Liver (tissue), 9 donors: ENCODE measurements around the gene NSF. TPM values are rescaled to one million over a fixed set of nuclear protein-coding genes. Genes with fewer than 3 reads are reported as not detected.

Experiments
- DNase-seq: peaks from one replicate; pipeline ENCODE4 v3.0.0-alpha.2; 2017; ENCODE audit warnings: low spot score
- H3K27ac ChIP-seq, 2 donors: one replicate each; pipeline ENCODE4 v1.7.0; 2013; ENCODE audit warnings: inconsistent platforms in 2 of 2, low read length in 2 of 2, control low read depth in 1 of 2, low read depth in 1 of 2, mild to moderate bottlenecking in 1 of 2
- H3K27me3 ChIP-seq, 4 donors: one replicate each; pipeline versions ENCODE4 v1.6.1 to v1.7.0; 2013; ENCODE audit warnings: low read length in 3 of 4, inconsistent platforms in 1 of 4, mild to moderate bottlenecking in 1 of 4, moderate library complexity in 1 of 4; ENCODE audit not compliant: control insufficient read depth in 4 of 4, insufficient read depth in 4 of 4
- H3K36me3 ChIP-seq, 4 donors: one replicate each; pipeline versions ENCODE4 v1.6.1 to v1.7.0; 2013; ENCODE audit warnings: low read length in 3 of 4, mild to moderate bottlenecking in 3 of 4, low read depth in 1 of 4, moderate library complexity in 1 of 4; ENCODE audit not compliant: control insufficient read depth in 4 of 4, insufficient read depth in 3 of 4
- H3K4me1 ChIP-seq, 4 donors: one replicate each; pipeline versions ENCODE4 v1.6.1 to v1.7.0; 2013; ENCODE audit warnings: low read length in 3 of 4, mild to moderate bottlenecking in 3 of 4, moderate library complexity in 1 of 4; ENCODE audit not compliant: control insufficient read depth in 4 of 4, insufficient read depth in 4 of 4
- H3K4me3 ChIP-seq, 3 donors: one replicate each; pipeline versions ENCODE4 v1.6.1 to v1.7.0; 2013; ENCODE audit warnings: low read length in 3 of 3, control low read depth in 1 of 3, low read depth in 1 of 3, mild to moderate bottlenecking in 1 of 3
- H3K9ac ChIP-seq, 2 donors: one replicate each; pipeline ENCODE4 v1.7.0; 2013; ENCODE audit warnings: low read length in 2 of 2, mild to moderate bottlenecking in 2 of 2, moderate library complexity in 2 of 2, control low read depth in 1 of 2, low read depth in 1 of 2
- H3K9me3 ChIP-seq, 4 donors: one replicate each; pipeline versions ENCODE4 v1.6.1 to v1.7.0; 2013; ENCODE audit warnings: low read length in 3 of 4; ENCODE audit not compliant: control insufficient read depth in 4 of 4
- CTCF ChIP-seq: fragments of 150-350 bp; IDR thresholded peaks from 2 replicates; pipeline ENCODE4 v1.5.1; 2017; ENCODE audit warnings: improper control_type of control experiment, low read depth, low read length; ENCODE audit not compliant: missing input control
- EGR1 ChIP-seq, 2 donors: IDR thresholded peaks; 2 replicates each; pipeline ENCODE4 v1.6.1; 2016 to 2018; ENCODE audit warnings: antibody characterized with exemption in 2 of 2, low read depth in 2 of 2
- FOXA1 ChIP-seq: IDR thresholded peaks from 2 replicates; pipeline ENCODE4 v1.6.1; 2016; ENCODE audit warnings: antibody characterized with exemption
- FOXA2 ChIP-seq: IDR thresholded peaks from 2 replicates; pipeline ENCODE4 v1.6.1; 2016; ENCODE audit warnings: antibody characterized with exemption
- GABPA ChIP-seq, 2 donors: IDR thresholded peaks in 1 of 2; conservative IDR thresholded peaks in 1 of 2; 2 replicates each; pipeline ENCODE4 v1.6.1; 2016; ENCODE audit warnings: antibody characterized with exemption in 2 of 2, mild to moderate bottlenecking in 1 of 2, moderate library complexity in 1 of 2
- HNF4A ChIP-seq, 2 donors: conservative IDR thresholded peaks; 2 replicates each; pipeline ENCODE4 v1.6.1; 2016; ENCODE audit warnings: antibody characterized with exemption in 2 of 2, mild to moderate bottlenecking in 2 of 2
- HNF4G ChIP-seq: IDR thresholded peaks from 2 replicates; pipeline ENCODE4 v1.6.1; 2016; ENCODE audit warnings: antibody characterized with exemption
- JUND ChIP-seq, 2 donors: IDR thresholded peaks; 2 replicates each; pipeline ENCODE4 v1.6.1; 2016; ENCODE audit warnings: antibody characterized with exemption in 2 of 2
- MAX ChIP-seq: IDR thresholded peaks from 2 replicates; pipeline ENCODE4 v1.6.1; 2016; ENCODE audit warnings: antibody characterized with exemption
- NR2F2 ChIP-seq: IDR thresholded peaks from 2 replicates; pipeline ENCODE4 v1.6.1; 2016; ENCODE audit warnings: antibody characterized with exemption
- REST ChIP-seq: IDR thresholded peaks from 2 replicates; pipeline ENCODE4 v1.6.1; 2016; ENCODE audit warnings: antibody characterized with exemption, mild to moderate bottlenecking
- RXRA ChIP-seq, 2 donors: IDR thresholded peaks; 2 replicates each; pipeline ENCODE4 v1.6.1; 2017 to 2018; ENCODE audit warnings: antibody characterized with exemption in 2 of 2, mild to moderate bottlenecking in 1 of 2
- SP1 ChIP-seq: IDR thresholded peaks from 2 replicates; pipeline ENCODE4 v1.6.1; 2018; ENCODE audit warnings: antibody characterized with exemption, mild to moderate bottlenecking
- TAF1 ChIP-seq: conservative IDR thresholded peaks from 2 replicates; pipeline ENCODE4 v1.6.1; 2016; ENCODE audit warnings: antibody characterized with exemption, mild to moderate bottlenecking
- YY1 ChIP-seq: IDR thresholded peaks from 2 replicates; pipeline ENCODE4 v1.6.1; 2016; ENCODE audit warnings: antibody characterized with exemption, mild to moderate bottlenecking
- ZBTB33 ChIP-seq: IDR thresholded peaks from 2 replicates; pipeline ENCODE4 v1.6.1; 2016; ENCODE audit warnings: antibody characterized with exemption
- WGBS: extraction: QIAGEN DNeasy Blood & Tissue Kit; methylation state at CpG from one replicate; pipeline ENCODE4 v1.1.7; 2013; 5-methylcytosine and 5-hydroxymethylcytosine counted together
- polyA plus RNA-seq, 2 donors: library from polyadenylated mRNA; stranded (reverse) in 1 of 2; unstranded in 1 of 2; fragments of 200-250 nt in 1 of 2; fragments of >200 nt in 1 of 2; fragmentation: Nextera tagmentation in 1 of 2; extraction: Ambion mirVana in 1 of 2; gene quantifications; one replicate each; pipeline versions ENCODE4 v1.2.1 to v1.2.3, GENCODE V29; 2013 to 2015
- total RNA-seq, 2 donors: library from RNA; depleted of rRNA; stranded (reverse); fragments of >200 nt; gene quantifications; one replicate each; pipeline ENCODE4 v1.2.3, GENCODE V29; 2014
- donor health status: healthy.
- donor health status: healthy.
- donor health status: healthy.
- donor health status: healthy.
- donor health status: healthy.

NSF gene
- total and polyA plus RNA-seq, 4 donors: 7.5 to 24.0 (median 15.4) TPM

GRCh38 chr17:46773676-46774075 is 183.2 kb downstream of the NSF start (continued):
- no peak for TF ChIP-seq CTCF
- TF ChIP-seq GABPA (IDR thresholded peaks at IDR 0.05 in 1 of 2, conservative IDR thresholded peaks at IDR 0.05 in 1 of 2): no peak
- TF ChIP-seq FOXA2: no peak
- TF ChIP-seq TAF1: no peak
- TF ChIP-seq MAX: no peak
- no peak for TF ChIP-seq NR2F2
- no peak for TF ChIP-seq RXRA (IDR thresholded peaks at IDR 0.05)
- TF ChIP-seq YY1: no peak
- TF ChIP-seq EGR1 (IDR thresholded peaks at IDR 0.05; ENCODE audit: low read depth in 2 of 2): no peak
- no peak for TF ChIP-seq HNF4A (conservative IDR thresholded peaks at IDR 0.05)

- WGBS: 97% methylated on average over 10 of the region's 10 CpGs
- no peak for TF ChIP-seq HNF4G
- no peak for TF ChIP-seq YY1
- TF ChIP-seq EGR1 (IDR thresholded peaks at IDR 0.05; ENCODE audit: low read depth in 2 of 2): no peak
- TF ChIP-seq TAF1: no peak
- TF ChIP-seq CTCF: no peak
- no peak for TF ChIP-seq FOXA2
- TF ChIP-seq MAX: no peak
- TF ChIP-seq SP1: no peak
- TF ChIP-seq ZBTB33: no peak
- TF ChIP-seq HNF4A (conservative IDR thresholded peaks at IDR 0.05): no peak
- TF ChIP-seq REST: no peak
- no peak for TF ChIP-seq GABPA (IDR thresholded peaks at IDR 0.05 in 1 of 2, conservative IDR thresholded peaks at IDR 0.05 in 1 of 2)
- no peak for TF ChIP-seq JUND (IDR thresholded peaks at IDR 0.05)
- no peak for TF ChIP-seq NR2F2
- no peak for TF ChIP-seq FOXA1
- H3K36me3 ChIP-seq: no peaks in the 10 kb centered on the region
- peaks cover 10 to 21% (median 17%) of the 10 kb centered on the region in 4 donors for H3K4me1 ChIP-seq
- H3K9me3 ChIP-seq: no peaks in the 10 kb centered on the region
- H3K27me3 ChIP-seq: no peaks in the 10 kb centered on the region
- H3K27ac ChIP-seq: no peak overlapping the region
- H3K9ac ChIP-seq: no peak overlapping the region
- no peak overlapping the region for H3K4me3 ChIP-seq
- no peak for DNase-seq
Observed at GRCh38 chr17:46774108-46774737, 183.8 kb downstream of the NSF start.
